IMR-90 (cell line): ENCODE results near the gene HLA-B. TPM values are rescaled to one million over a fixed set of nuclear protein-coding genes. Genes with fewer than 3 reads are reported as not detected.

Experiments
- ATAC-seq: fragments of 200-7000 bp; cut with Tn5 transposase; 2 replicates; pipeline ENCODE4 v1.9.1; 2020; ENCODE audit warnings: low read depth, mild to moderate bottlenecking, moderate library complexity
- BruUV-seq: library from RNA; stranded (reverse); fragments of 400-500 nt; replicated peaks from 2 replicates; lab custom pipeline; 2021; lab: Mats Ljungman, UMichigan
- CTCF ChIA-PET: fragments of 300-600 bp; formaldehyde crosslinking; extraction: SDS; loops from one replicate; lab custom pipeline; 2021; ENCODE audit warnings: antibody characterized with exemption; lab: Yijun Ruan, JAX
- POLR2A ChIA-PET: fragments of 300-600 bp; sonication (Branson Sonifier 250); formaldehyde crosslinking; loops from one replicate; lab custom pipeline; 2022; ENCODE audit warnings: antibody characterized with exemption; ENCODE audit not compliant: unreplicated experiment; lab: Charles Lee
- DNase-seq: peaks from one replicate; pipeline ENCODE4 v3.0.0; 2013
- H2AFZ ChIP-seq: replicated peaks from 2 replicates; pipeline ENCODE3; 2013; ENCODE audit warnings: low read length, mild to moderate bottlenecking; ENCODE audit not compliant: poor library complexity
- H2AK5ac ChIP-seq: 2 replicates; pipeline ENCODE4 v1.6.1; 2013; ENCODE audit warnings: low read depth, low read length, inconsistent platforms
- H2AK9ac ChIP-seq: replicated peaks from 2 replicates; pipeline ENCODE3; 2013; ENCODE audit warnings: mild to moderate bottlenecking, low read depth, low read length, moderate library complexity; ENCODE audit not compliant: poor library complexity
- H2BK120ac ChIP-seq: 2 replicates; pipeline ENCODE4 v1.6.1; 2013; ENCODE audit warnings: low read depth, low read length, inconsistent platforms
- H2BK15ac ChIP-seq: 3 replicates; pipeline ENCODE4 v1.6.1; 2013; ENCODE audit warnings: low read depth, low read length, inconsistent platforms
- H2BK20ac ChIP-seq: 2 replicates; pipeline ENCODE4 v1.6.1; 2013; ENCODE audit warnings: low read depth, mild to moderate bottlenecking, inconsistent platforms, low read length, moderate library complexity
- H2BK5ac ChIP-seq: 2 replicates; pipeline ENCODE4 v1.6.1; 2013; ENCODE audit warnings: mild to moderate bottlenecking, low read depth, low read length, inconsistent platforms; ENCODE audit not compliant: poor library complexity, severe bottlenecking
- H3K14ac ChIP-seq: replicated peaks from 2 replicates; pipeline ENCODE4 v1.6.1; 2013; ENCODE audit warnings: low read depth, low read length, inconsistent platforms
- H3K18ac ChIP-seq: 2 replicates; pipeline ENCODE4 v1.6.1; 2013; ENCODE audit warnings: low read depth, low read length, control low read depth
- H3K23ac ChIP-seq: 2 replicates; pipeline ENCODE4 v1.6.1; 2013; ENCODE audit warnings: low read depth, low read length, inconsistent platforms
- H3K27ac ChIP-seq: 2 replicates; pipeline ENCODE4 v1.5.1; 2013; ENCODE audit warnings: mild to moderate bottlenecking, control low read depth, low read length; ENCODE audit not compliant: insufficient read depth
- H3K27me3 ChIP-seq: 2 replicates; pipeline ENCODE4 v1.6.1; 2013; ENCODE audit warnings: low read length; ENCODE audit not compliant: control insufficient read depth, insufficient read depth
- H3K36me3 ChIP-seq: 2 replicates; pipeline ENCODE4 v1.6.1; 2013; ENCODE audit warnings: low read length, mixed read lengths; ENCODE audit not compliant: control insufficient read depth, insufficient read depth
- H3K4ac ChIP-seq: 2 replicates; pipeline ENCODE4 v1.6.1; 2013; ENCODE audit warnings: low read depth, low read length, inconsistent platforms
- H3K4me1 ChIP-seq: 2 replicates; pipeline ENCODE4 v1.6.1; 2013; ENCODE audit warnings: low read length, mixed read lengths; ENCODE audit not compliant: control insufficient read depth, insufficient read depth
- H3K4me2 ChIP-seq: 2 replicates; pipeline ENCODE4 v1.6.1; 2013; ENCODE audit warnings: low read depth, mild to moderate bottlenecking, control low read depth, low read length, moderate library complexity
- H3K4me3 ChIP-seq: 2 replicates; pipeline ENCODE4 v1.5.1; 2013; ENCODE audit warnings: low read depth, mild to moderate bottlenecking, control low read depth, low read length, moderate library complexity; ENCODE audit not compliant: insufficient read depth
- H3K56ac ChIP-seq: 2 replicates; pipeline ENCODE4 v1.6.1; 2013; ENCODE audit warnings: low read length, inconsistent platforms; ENCODE audit not compliant: insufficient read depth; ENCODE audit errors: extremely low read depth
- H3K79me1 ChIP-seq, 2 experiments: 2 replicates each; pipeline ENCODE4 v1.6.1; 2013; ENCODE audit warnings: low read length in 2 of 2, inconsistent platforms in 1 of 2, low read depth in 1 of 2
- H3K9ac ChIP-seq: 2 replicates; pipeline ENCODE4 v1.6.1; 2013; ENCODE audit warnings: low read depth, low read length, control low read depth
- H3K9me1 ChIP-seq: 2 replicates; pipeline ENCODE4 v1.6.1; 2013; ENCODE audit warnings: low read length, inconsistent platforms; ENCODE audit not compliant: insufficient read depth
- H3K9me3 ChIP-seq: 2 replicates; pipeline ENCODE4 v1.6.1; 2013; ENCODE audit warnings: low read length; ENCODE audit not compliant: control insufficient read depth, insufficient read depth
- H4K20me1 ChIP-seq: 2 replicates; pipeline ENCODE4 v1.6.1; 2013; ENCODE audit warnings: low read length, inconsistent platforms; ENCODE audit not compliant: insufficient read depth
- H4K5ac ChIP-seq: 2 replicates; pipeline ENCODE4 v1.6.1; 2013; ENCODE audit warnings: mild to moderate bottlenecking, low read depth, low read length, control low read depth
- H4K8ac ChIP-seq, 2 experiments: 2 replicates each; pipeline ENCODE4 v1.6.1; 2013; ENCODE audit warnings: low read depth in 2 of 2, low read length in 2 of 2, control low read depth in 1 of 2, inconsistent platforms in 1 of 2
- H4K91ac ChIP-seq: 2 replicates; pipeline ENCODE4 v1.6.1; 2013; ENCODE audit warnings: low read depth, low read length, inconsistent platforms; ENCODE audit not compliant: insufficient read depth
- CHD1 ChIP-seq: IDR thresholded peaks from 2 replicates; pipeline ENCODE4 v1.6.1; 2012; ENCODE audit warnings: low read depth, low read length, improper control_type of control experiment
- MAFK ChIP-seq: IDR thresholded peaks from 2 replicates; pipeline ENCODE4 v1.6.1; 2012; ENCODE audit warnings: low read depth, low read length, improper control_type of control experiment
- RAD21 ChIP-seq: IDR thresholded peaks from 2 replicates; pipeline ENCODE4 v1.6.1; 2012; ENCODE audit warnings: low read length, improper control_type of control experiment
- RFX5 ChIP-seq: IDR thresholded peaks from 2 replicates; pipeline ENCODE4 v1.8.0; 2012; ENCODE audit warnings: low read depth, mild to moderate bottlenecking, low read length, moderate library complexity
- WGBS, 2 experiments: methylation state at CpG; one replicate each; pipeline versions ENCODE4 v1.1.5 to v1.1.7; 2013; ENCODE audit warnings: missing lambda C conversion rate in 2 of 2; ENCODE audit not compliant: insufficient read length in 1 of 2; ENCODE audit errors: extremely low coverage in 2 of 2; 5-methylcytosine and 5-hydroxymethylcytosine counted together
- dilution Hi-C: fragments of 300-500 bp; cut with HindIII; formaldehyde crosslinking; loops from one replicate; pipeline ENCODE4 v1.14.3; 2018; ENCODE audit warnings: low sequenced_read_pairs; ENCODE audit not compliant: unreplicated experiment
- in situ Hi-C: fragments of 300-500 bp; cut with MboI; formaldehyde crosslinking; loops from 3 replicates; pipeline ENCODE4 v1.14.3; 2019; ENCODE audit warnings: low sequenced_read_pairs, inconsistent platforms, mixed read lengths
- intact Hi-C: fragments of 100-400 bp; cut with micrococcal nuclease; formaldehyde crosslinking; loops from 2 replicates; pipeline ENCODE4 v1.10.0; 2022
- polyA plus RNA-seq, 3 experiments: library from polyadenylated mRNA; depleted of rRNA; stranded (reverse); fragments of >200 nt; gene quantifications; 2 replicates each; pipeline ENCODE4 v1.2.3, GENCODE V29; 2012; ENCODE audit warnings: low replicate concordance in 1 of 3
- total RNA-seq: library from RNA; depleted of rRNA; stranded (reverse); fragments of >200 nt; gene quantifications from 2 replicates; pipeline ENCODE4 v1.2.3, GENCODE V29; 2012
- TF ChIP-seq, protein P1 (sequence below): conservative IDR thresholded peaks from 2 replicates; pipeline ENCODE4 v1.5.1; 2012; ENCODE audit warnings: mild to moderate bottlenecking, low read depth, low read length, improper control_type of control experiment

Gene HLA-B
- total and polyA plus RNA-seq, 2 of the 4 experiments (the other 2 are of a cell fraction): 44.1 to 309 TPM

DNA sequence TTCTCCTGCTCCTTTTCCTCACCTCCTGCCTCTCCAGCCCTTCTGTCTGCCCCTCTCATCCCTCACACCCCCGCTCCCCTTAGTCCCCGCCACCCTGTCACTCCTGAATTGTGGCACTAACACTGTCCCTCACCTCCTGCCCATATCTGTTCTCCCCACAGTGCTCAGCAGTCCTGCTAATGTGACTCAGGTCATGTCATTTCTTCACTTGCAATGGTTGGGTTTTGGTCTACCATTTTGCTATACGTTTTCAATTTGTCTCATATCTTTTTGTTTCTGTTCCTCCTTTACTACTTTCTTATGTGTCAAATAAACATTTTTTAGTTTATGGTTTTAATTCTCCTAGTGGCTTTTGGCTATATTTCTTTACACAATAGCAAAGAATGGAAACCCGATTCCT, 1.3 kb upstream of the HLA-B start:
- BruUV-seq: no TSS peak
- peaks cover 4% of the 10 kb centered on the region; the same call in 1 of the 2 replicates for H3K4me1 ChIP-seq
- H3K4me3 ChIP-seq: no peak overlapping the region
- ChIA-PET POLR2A (no interaction called here), CTCF (no interaction called here)
- no CpG with 5 or more reads among the region's 4 CpGs for WGBS, 2 experiments
- H3K36me3 ChIP-seq: peaks cover 13% of the 10 kb centered on the region
- H3K18ac ChIP-seq: no peak overlapping the region
- no peak overlapping the region for H2AFZ ChIP-seq
- H4K5ac ChIP-seq: no peak overlapping the region
- no peak overlapping the region for H3K27ac ChIP-seq
- H3K9me1 ChIP-seq: peaks cover 11% of the 10 kb centered on the region; the same call in 1 of the 2 replicates
- dilution Hi-C loops: no loop called here
- no peak overlapping the region for H2BK20ac ChIP-seq
- no peak overlapping the region for H2AK5ac ChIP-seq
- H3K9me3 ChIP-seq: no peaks in the 10 kb centered on the region
- H3K4me2 ChIP-seq: no peak overlapping the region
- no peak overlapping the region for H2BK15ac ChIP-seq
- H4K8ac ChIP-seq: no peak overlapping the region
- no peak overlapping the region for H3K9ac ChIP-seq
- no peak overlapping the region for H3K14ac ChIP-seq
- H2AK9ac ChIP-seq: no peak overlapping the region
- TF ChIP-seq, protein P1, sequence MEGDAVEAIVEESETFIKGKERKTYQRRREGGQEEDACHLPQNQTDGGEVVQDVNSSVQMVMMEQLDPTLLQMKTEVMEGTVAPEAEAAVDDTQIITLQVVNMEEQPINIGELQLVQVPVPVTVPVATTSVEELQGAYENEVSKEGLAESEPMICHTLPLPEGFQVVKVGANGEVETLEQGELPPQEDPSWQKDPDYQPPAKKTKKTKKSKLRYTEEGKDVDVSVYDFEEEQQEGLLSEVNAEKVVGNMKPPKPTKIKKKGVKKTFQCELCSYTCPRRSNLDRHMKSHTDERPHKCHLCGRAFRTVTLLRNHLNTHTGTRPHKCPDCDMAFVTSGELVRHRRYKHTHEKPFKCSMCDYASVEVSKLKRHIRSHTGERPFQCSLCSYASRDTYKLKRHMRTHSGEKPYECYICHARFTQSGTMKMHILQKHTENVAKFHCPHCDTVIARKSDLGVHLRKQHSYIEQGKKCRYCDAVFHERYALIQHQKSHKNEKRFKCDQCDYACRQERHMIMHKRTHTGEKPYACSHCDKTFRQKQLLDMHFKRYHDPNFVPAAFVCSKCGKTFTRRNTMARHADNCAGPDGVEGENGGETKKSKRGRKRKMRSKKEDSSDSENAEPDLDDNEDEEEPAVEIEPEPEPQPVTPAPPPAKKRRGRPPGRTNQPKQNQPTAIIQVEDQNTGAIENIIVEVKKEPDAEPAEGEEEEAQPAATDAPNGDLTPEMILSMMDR: no peak
- TF ChIP-seq CHD1: no peak
- TF ChIP-seq RFX5: no peak
- TF ChIP-seq MAFK: no peak
- TF ChIP-seq RAD21: no peak
- no peak overlapping the region for H2BK5ac ChIP-seq
- H3K27me3 ChIP-seq: peaks cover 23% of the 10 kb centered on the region
- in situ Hi-C loops: no loop called here
- intact Hi-C loops: no loop called here
- no peak for ATAC-seq
- no peak overlapping the region for H3K23ac ChIP-seq
- no peak for DNase-seq
- no peak overlapping the region for H3K56ac ChIP-seq
- H3K4ac ChIP-seq: no peak overlapping the region
- H4K91ac ChIP-seq: no peak overlapping the region
- no peak overlapping the region for H2BK120ac ChIP-seq
- peaks cover 5 to 17% of the 10 kb centered on the region in 2 experiments; a peak in 3 of 4 replicates for H3K79me1 ChIP-seq
- peaks cover 7% of the 10 kb centered on the region; the same call in 1 of the 2 replicates for H4K20me1 ChIP-seq
